GM12891 (cell line): ENCODE measurements around the gene ATP6AP2.

Experiments
- POLR2A ChIP-seq: IDR thresholded peaks from 2 replicates; pipeline ENCODE4 v1.6.1; 2011; ENCODE audit warnings: low read depth, low read length, control low read depth
- POLR2AphosphoS5 ChIP-seq: IDR thresholded peaks from 2 replicates; pipeline ENCODE4 v1.6.1; 2011; ENCODE audit warnings: low read depth, low read length, control low read depth
- SPI1 ChIP-seq: IDR thresholded peaks from 2 replicates; pipeline ENCODE4 v1.6.1; 2011; ENCODE audit warnings: low read depth, low read length, control low read depth
- TAF1 ChIP-seq: IDR thresholded peaks from 2 replicates; pipeline ENCODE4 v1.6.1; 2011; ENCODE audit warnings: low read depth, low read length, control low read depth

- TF ChIP-seq POLR2A (no peak), SPI1 (no peak), POLR2AphosphoS5 (no peak), TAF1 (no peak)
Observed at GRCh38 chrX:40612511-40612910, 31.7 kb downstream of the ATP6AP2 start.
